GM23338 (cell line): ENCODE data around the gene TRAPPC10. TPM values are rescaled to one million over a fixed set of nuclear protein-coding genes. Genes with fewer than 3 reads are reported as not detected.

Experiments
- ATAC-seq: fragments of 200-7000 bp; cut with Tn5 transposase; 3 replicates; pipeline ENCODE4 v1.9.1; 2020
- DNase-seq: peaks from one replicate; pipeline ENCODE4 v3.0.0-alpha.2; 2015; ENCODE audit warnings: low spot score
- H2AFZ ChIP-seq: fragments of 200-600 bp; sonication (generic); 2 replicates; pipeline ENCODE4 v1.8.0; 2016; ENCODE audit warnings: antibody characterized with exemption, mild to moderate bottlenecking, moderate library complexity
- H3F3A ChIP-seq: fragments of 200-600 bp; sonication (generic); replicated peaks from 2 replicates; pipeline ENCODE4 v1.8.0; 2017; ENCODE audit warnings: antibody characterized with exemption, mixed run types, low read depth
- H3K27ac ChIP-seq: fragments of 200-600 bp; sonication (generic); 2 replicates; pipeline ENCODE4 v1.6.1; 2016; ENCODE audit warnings: low read depth
- H3K27me3 ChIP-seq: fragments of 200-600 bp; sonication (generic); 2 replicates; pipeline ENCODE4 v1.8.0; 2016; ENCODE audit warnings: mild to moderate bottlenecking, mixed run types, moderate library complexity; ENCODE audit not compliant: insufficient read depth
- H3K36me3 ChIP-seq: fragments of 200-600 bp; sonication (generic); 2 replicates; pipeline ENCODE4 v1.8.0; 2016; ENCODE audit warnings: mild to moderate bottlenecking; ENCODE audit not compliant: insufficient read depth
- H3K4me1 ChIP-seq: fragments of 200-600 bp; sonication (generic); 2 replicates; pipeline ENCODE4 v1.8.0; 2016; ENCODE audit warnings: mild to moderate bottlenecking, moderate library complexity; ENCODE audit not compliant: insufficient read depth
- H3K4me2 ChIP-seq: fragments of 200-600 bp; sonication (generic); 2 replicates; pipeline ENCODE4 v1.7.1; 2017; ENCODE audit warnings: mixed run types
- H3K4me3 ChIP-seq: fragments of 200-600 bp; sonication (generic); 2 replicates; pipeline ENCODE4 v1.6.1; 2016; ENCODE audit warnings: mixed run types
- H3K79me2 ChIP-seq: fragments of 200-600 bp; sonication (generic); replicated peaks from 2 replicates; pipeline ENCODE4 v1.8.0; 2017; ENCODE audit warnings: mild to moderate bottlenecking; ENCODE audit not compliant: insufficient read depth
- H3K9me2 ChIP-seq: fragments of 200-600 bp; sonication (generic); 2 replicates; pipeline ENCODE4 v1.8.0; 2017; ENCODE audit not compliant: insufficient read depth
- H4K20me1 ChIP-seq: fragments of 200-600 bp; sonication (generic); replicated peaks from 2 replicates; pipeline ENCODE4 v1.8.0; 2017; ENCODE audit warnings: mild to moderate bottlenecking; ENCODE audit not compliant: insufficient read depth
- H3K27ac Mint-ChIP-seq: 2 replicates; pipeline ENCODE4 v1.8.0; 2020; ENCODE audit warnings: inconsistent platforms, mild to moderate bottlenecking, moderate library complexity, mixed read lengths
- H3K27me3 Mint-ChIP-seq: 3 replicates; pipeline ENCODE4 v1.8.0; 2022; ENCODE audit warnings: low read depth, mild to moderate bottlenecking, moderate library complexity, mixed read lengths, inconsistent platforms; ENCODE audit not compliant: insufficient read depth, poor library complexity
- H3K36me3 Mint-ChIP-seq: 3 replicates; pipeline ENCODE4 v1.8.0; 2021; ENCODE audit warnings: low read depth, mild to moderate bottlenecking, inconsistent platforms, moderate library complexity, mixed read lengths
- H3K4me1 Mint-ChIP-seq: 3 replicates; pipeline ENCODE4 v1.8.0; 2020; ENCODE audit warnings: mild to moderate bottlenecking, inconsistent platforms, mixed read lengths
- H3K4me3 Mint-ChIP-seq: 3 replicates; pipeline ENCODE4 v1.8.0; 2021; ENCODE audit warnings: moderate library complexity, mild to moderate bottlenecking, inconsistent platforms, mixed read lengths
- H3K9me3 Mint-ChIP-seq: 3 replicates; pipeline ENCODE4 v1.8.0; 2020; ENCODE audit warnings: moderate library complexity, mild to moderate bottlenecking, inconsistent platforms, mixed read lengths
- CTCF ChIP-seq, 2 experiments: fragments of 200-600 bp in 1 of 2; sonication (generic) in 1 of 2; conservative IDR thresholded peaks; 2 replicates each; pipeline versions ENCODE4 v1.5.1 to v1.6.1; 2016 to 2017; ENCODE audit warnings: antibody characterized with exemption in 2 of 2, low read depth in 2 of 2, mild to moderate bottlenecking in 2 of 2, moderate library complexity in 1 of 2
- ZNF462 ChIP-seq: fragments of 250-450 bp; sonication (Bioruptor Pico); IDR thresholded peaks from 2 replicates; pipeline ENCODE4 v1.5.0; 2020; ENCODE audit warnings: mild to moderate bottlenecking, moderate library complexity
- polyA plus RNA-seq: library from polyadenylated mRNA; unstranded; fragments of >200 nt; fragmentation: Nextera tagmentation; extraction: Ambion mirVana; gene quantifications from 2 replicates; pipeline ENCODE4 v1.2.1, GENCODE V29; 2016
- total RNA-seq: library from RNA; depleted of rRNA; stranded (reverse); fragments of >200 nt; shearing (Covaris generic); gene quantifications from 2 replicates; pipeline ENCODE4 v1.2.3, GENCODE V29; 2014

Gene TRAPPC10
- total and polyA plus RNA-seq, 2 experiments from 2014 or later: 14.0 to 27.1 TPM

- H3K9me3 Mint-ChIP-seq: no peaks in the 10 kb centered on the region
- TF ChIP-seq CTCF (conservative IDR thresholded peaks at IDR 0.05; ENCODE audit: low read depth in 2 of 2) (peak in 1 of 2 experiments; percentile 43; a peak in 2 of 4 replicates), ZNF462 (CRISPR knock-in tag) (no peak)
Observed at GRCh38 chr21:43979654-43980053, 32.5 kb upstream of the TRAPPC10 start.

More at GRCh38 chr21:43979654-43980053, 32.5 kb upstream of the TRAPPC10 start:
- peaks cover 6% of the 10 kb centered on the region; the same call in 1 of the 2 replicates for H3F3A ChIP-seq
- DNase-seq (no peak), ATAC-seq (no peak)
- no peak overlapping the region for H3K4me2 ChIP-seq
- H3K4me1 ChIP-seq: no peaks in the 10 kb centered on the region
- peaks cover 15% of the 10 kb centered on the region for H3K4me1 Mint-ChIP-seq
- H3K79me2 ChIP-seq: no peaks in the 10 kb centered on the region
- no peaks in the 10 kb centered on the region for H3K9me2 ChIP-seq
- H3K36me3 Mint-ChIP-seq: no peaks in the 10 kb centered on the region
- H3K27me3 ChIP-seq: no peaks in the 10 kb centered on the region
- no peak overlapping the region for H3K27ac ChIP-seq
- H3K27me3 Mint-ChIP-seq: peaks cover 12% of the 10 kb centered on the region
- no peaks in the 10 kb centered on the region for H4K20me1 ChIP-seq
- H2AFZ ChIP-seq: no peak overlapping the region
- no peak overlapping the region for H3K4me3 Mint-ChIP-seq
- H3K36me3 ChIP-seq: no peaks in the 10 kb centered on the region
- H3K27ac Mint-ChIP-seq: no peak overlapping the region
- no peak overlapping the region for H3K4me3 ChIP-seq
